CD14-positive monocyte (primary cell): Measurements from ENCODE around the gene KCTD19. TPM values are rescaled to one million over a fixed set of nuclear protein-coding genes. Genes with fewer than 3 reads are reported as not detected.

Source experiments
- DNase-seq, 3 donors: peaks; one replicate each; pipeline ENCODE4 v3.0.0-alpha.2; 2011 to 2022
- H2AFZ ChIP-seq: 2 replicates; pipeline ENCODE4 v1.6.0; 2012; ENCODE audit warnings: mild to moderate bottlenecking, low read depth, low read length, inconsistent platforms; ENCODE audit not compliant: insufficient read depth, poor library complexity, severe bottlenecking
- H3K27ac ChIP-seq, 2 donors: 1 replicate in 1 of 2; 2 replicates in 1 of 2; pipeline ENCODE4 v1.5.1; 2012 to 2013; ENCODE audit warnings: low read length in 2 of 2, control low read depth in 1 of 2, inconsistent platforms in 1 of 2, low read depth in 1 of 2, mild to moderate bottlenecking in 1 of 2
- H3K27me3 ChIP-seq, 2 donors: one replicate each; pipeline versions ENCODE4 v1.6.0 to v1.6.1; 2011 to 2013; ENCODE audit warnings: low read length in 2 of 2; ENCODE audit not compliant: control insufficient read depth in 2 of 2, insufficient read depth in 2 of 2
- H3K36me3 ChIP-seq, 2 donors: replicated peaks in 1 of 2; 1 replicate in 1 of 2; 2 replicates in 1 of 2; pipeline versions ENCODE4 v1.5.1 to v1.6.1; 2012 to 2013; ENCODE audit warnings: low read length in 2 of 2, control low read depth in 1 of 2, inconsistent platforms in 1 of 2, mild to moderate bottlenecking in 1 of 2; ENCODE audit not compliant: insufficient read depth in 2 of 2, control insufficient read depth in 1 of 2
- H3K4me1 ChIP-seq, 2 donors: 1 replicate in 1 of 2; 2 replicates in 1 of 2; pipeline versions ENCODE4 v1.5.1 to v1.6.1; 2012 to 2013; ENCODE audit warnings: low read length in 2 of 2, control low read depth in 1 of 2, inconsistent platforms in 1 of 2, mild to moderate bottlenecking in 1 of 2, moderate library complexity in 1 of 2; ENCODE audit not compliant: insufficient read depth in 2 of 2, control insufficient read depth in 1 of 2
- H3K4me2 ChIP-seq: replicated peaks from 2 replicates; pipeline ENCODE3; 2012; ENCODE audit warnings: low read length, moderate library complexity, mild to moderate bottlenecking; ENCODE audit not compliant: poor library complexity, severe bottlenecking; ENCODE audit errors: extremely low read depth
- H3K4me3 ChIP-seq, 3 experiments: fragments of 200-600 bp in 1 of 3; sonication (generic) in 1 of 3; replicated peaks in 1 of 3; 1 replicate in 2 of 3; 2 replicates in 1 of 3; pipeline ENCODE4 v1.5.1; 2011 to 2013; ENCODE audit warnings: low read length in 3 of 3, mild to moderate bottlenecking in 3 of 3, control low read depth in 2 of 3, low read depth in 2 of 3, inconsistent platforms in 1 of 3, moderate library complexity in 1 of 3
- H3K79me2 ChIP-seq: 2 replicates; pipeline ENCODE4 v1.6.0; 2012; ENCODE audit warnings: mild to moderate bottlenecking, control low read depth, inconsistent platforms, low read length, moderate library complexity; ENCODE audit not compliant: insufficient read depth
- H3K9ac ChIP-seq: 2 replicates; pipeline ENCODE4 v1.6.0; 2017; ENCODE audit warnings: low read length, mild to moderate bottlenecking; ENCODE audit not compliant: insufficient read depth, poor library complexity, severe bottlenecking
- H3K9me3 ChIP-seq, 2 donors: replicated peaks in 1 of 2; 1 replicate in 1 of 2; 2 replicates in 1 of 2; pipeline versions ENCODE4 v1.5.1 to v1.6.1; 2012 to 2013; ENCODE audit warnings: low read length in 2 of 2, control low read depth in 1 of 2; ENCODE audit not compliant: control insufficient read depth in 1 of 2, insufficient read depth in 1 of 2
- H4K20me1 ChIP-seq: 2 replicates; pipeline ENCODE4 v1.6.0; 2012; ENCODE audit warnings: mild to moderate bottlenecking, low read length, control low read depth, moderate library complexity; ENCODE audit not compliant: insufficient read depth
- H3K27ac Mint-ChIP-seq, 7 donors: one replicate each; pipeline ENCODE4 v1.8.0; 2020; ENCODE audit warnings: mild to moderate bottlenecking in 7 of 7, mixed read lengths in 7 of 7, moderate library complexity in 6 of 7, inconsistent platforms in 2 of 7
- H3K27me3 Mint-ChIP-seq, 3 donors: one replicate each; pipeline ENCODE4 v1.8.0; 2021 to 2022; ENCODE audit warnings: low read depth in 3 of 3, mild to moderate bottlenecking in 3 of 3, mixed read lengths in 3 of 3, moderate library complexity in 3 of 3, inconsistent platforms in 1 of 3
- H3K36me3 Mint-ChIP-seq, 2 donors: one replicate each; pipeline ENCODE4 v1.8.0; 2020; ENCODE audit warnings: mixed read lengths in 2 of 2, inconsistent platforms in 1 of 2, mild to moderate bottlenecking in 1 of 2
- H3K4me1 Mint-ChIP-seq: one replicate; pipeline ENCODE4 v1.8.0; 2020; ENCODE audit warnings: mild to moderate bottlenecking, mixed read lengths
- H3K4me3 Mint-ChIP-seq, 2 donors: one replicate each; pipeline ENCODE4 v1.8.0; 2020; ENCODE audit warnings: mild to moderate bottlenecking in 2 of 2, mixed read lengths in 2 of 2, moderate library complexity in 1 of 2
- H3K9me3 Mint-ChIP-seq, 7 donors: one replicate each; pipeline ENCODE4 v1.8.0; 2020 to 2022; ENCODE audit warnings: mixed read lengths in 7 of 7, mild to moderate bottlenecking in 6 of 7, moderate library complexity in 6 of 7, inconsistent platforms in 2 of 7
- CTCF ChIP-seq: fragments of 200-600 bp; IDR thresholded peaks from one replicate; pipeline ENCODE4 v1.8.0; 2022; ENCODE audit warnings: antibody characterized with exemption, mild to moderate bottlenecking
- WGBS: methylation state at CpG from one replicate; pipeline ENCODE4 v1.1.5; 2013; ENCODE audit warnings: missing lambda C conversion rate; ENCODE audit not compliant: insufficient coverage; 5-methylcytosine and 5-hydroxymethylcytosine counted together
- intact Hi-C, 2 donors: fragments of 100-400 bp; cut with micrococcal nuclease; formaldehyde crosslinking; loops; one replicate each; pipeline versions ENCODE4 v1.15.0 to v1.15.1; 2023
- polyA plus RNA-seq, 3 donors: library from polyadenylated mRNA; depleted of rRNA in 1 of 3; unstranded in 2 of 3; stranded (reverse) in 1 of 3; fragments of 300-500 nt in 2 of 3; fragments of >200 nt in 1 of 3; fragmentation: Illumina TruSeq in 2 of 3; gene quantifications; 1 replicate in 2 of 3; 2 replicates in 1 of 3; pipeline ENCODE4 v1.2.3, GENCODE V29; 2012 to 2021

Gene KCTD19
- polyA plus RNA-seq, 3 donors = not detected

- Histone ChIP-seq H3K4me2 (no peak overlapping the region), H4K20me1 (peaks cover 53% of the 10 kb centered on the region), H2AFZ (no peak overlapping the region), H3K27ac (peak overlapping the region in 1 of 2 donors; percentile 67), H3K9ac (no peak overlapping the region), H3K4me3 (no peak overlapping the region), H3K4me1 (peaks cover 51 to 54% of the 10 kb centered on the region in 2 donors), H3K9me3 (no peaks in the 10 kb centered on the region), H3K36me3 (peaks cover 26 to 35% of the 10 kb centered on the region in 2 donors), H3K79me2 (peaks cover 53% of the 10 kb centered on the region), H3K27me3 (no peaks in the 10 kb centered on the region)
- DNase-seq = no peak
- H3K36me3 Mint-ChIP-seq = peaks cover 34 to 44% of the 10 kb centered on the region in 2 donors
- H3K9me3 Mint-ChIP-seq = no peaks in the 10 kb centered on the region
- WGBS = 100% methylated on average over 1 of the region's 4 CpGs
- H3K4me3 Mint-ChIP-seq = no peak overlapping the region
- TF ChIP-seq CTCF = no peak
- intact Hi-C loops = loop anchor here in 1 of 2 donors (10.0 kb wide), 3 partner anchors 233 to 547 kb away; partner anchors contain the start of genes CMTM4 and CTCF
- peaks cover 0 to 1% (median 0%) of the 10 kb centered on the region in 3 donors for H3K27me3 Mint-ChIP-seq
- peak overlapping the region in 6 of 7 donors; percentile 38 to 79 (median 72) for H3K27ac Mint-ChIP-seq
- peaks cover 51% of the 10 kb centered on the region for H3K4me1 Mint-ChIP-seq
Measured at GRCh38 chr16:67242138-67242730, 84.3 kb downstream of the KCTD19 start.

- H3K79me2 ChIP-seq = peaks cover 43% of the 10 kb centered on the region
- WGBS = 69% methylated on average over 5 of the region's 10 CpGs
- Mint-ChIP-seq H3K4me1 (peaks cover 53% of the 10 kb centered on the region), H3K9me3 (peaks cover 0 to 3% (median 0%) of the 10 kb centered on the region in 7 donors), H3K4me3 (no peak overlapping the region), H3K27me3 (peaks cover 0 to 2% (median 0%) of the 10 kb centered on the region in 3 donors), H3K27ac (peak overlapping the region in 4 of 7 donors; percentile 30 to 79 (median 59)), H3K36me3 (peaks cover 41 to 54% of the 10 kb centered on the region in 2 donors)
- H3K4me1 ChIP-seq = peaks cover 50 to 51% of the 10 kb centered on the region in 2 donors
- peaks cover 34 to 44% of the 10 kb centered on the region in 2 donors for H3K36me3 ChIP-seq
- no peak overlapping the region for H3K4me3 ChIP-seq
- no peaks in the 10 kb centered on the region for H3K9me3 ChIP-seq
- peaks cover 61% of the 10 kb centered on the region for H4K20me1 ChIP-seq
- DNase-seq = no peak
- TF ChIP-seq CTCF = no peak
- no peak overlapping the region for H3K9ac ChIP-seq
- H3K27ac ChIP-seq = no peak overlapping the region
- no peak overlapping the region for H2AFZ ChIP-seq
- H3K4me2 ChIP-seq = no peak overlapping the region
- intact Hi-C loops = loop anchor here in 1 of 2 donors (10.0 kb wide), 3 partner anchors 234 to 546 kb away; partner anchors contain the start of genes CMTM4 and CTCF
- no peaks in the 10 kb centered on the region for H3K27me3 ChIP-seq
Measured at GRCh38 chr16:67241008-67241900, 85.3 kb downstream of the KCTD19 start.
